DMS114 treated with DMSO at 0.1 percent for 48 hours (cell line): ENCODE data around the gene PTH2.
"Not testable (repeated sequence)": the region's sequence is repeated elsewhere in the genome, so short reads cannot be mapped to it uniquely, and the experiment has no call there.

Experiments used
- DNase-seq: peaks from one replicate; lab custom pipeline; 2025; ENCODE audit not compliant: unreplicated experiment; lab: John Stamatoyannopoulos, UW

The PTH2 gene

DNA sequence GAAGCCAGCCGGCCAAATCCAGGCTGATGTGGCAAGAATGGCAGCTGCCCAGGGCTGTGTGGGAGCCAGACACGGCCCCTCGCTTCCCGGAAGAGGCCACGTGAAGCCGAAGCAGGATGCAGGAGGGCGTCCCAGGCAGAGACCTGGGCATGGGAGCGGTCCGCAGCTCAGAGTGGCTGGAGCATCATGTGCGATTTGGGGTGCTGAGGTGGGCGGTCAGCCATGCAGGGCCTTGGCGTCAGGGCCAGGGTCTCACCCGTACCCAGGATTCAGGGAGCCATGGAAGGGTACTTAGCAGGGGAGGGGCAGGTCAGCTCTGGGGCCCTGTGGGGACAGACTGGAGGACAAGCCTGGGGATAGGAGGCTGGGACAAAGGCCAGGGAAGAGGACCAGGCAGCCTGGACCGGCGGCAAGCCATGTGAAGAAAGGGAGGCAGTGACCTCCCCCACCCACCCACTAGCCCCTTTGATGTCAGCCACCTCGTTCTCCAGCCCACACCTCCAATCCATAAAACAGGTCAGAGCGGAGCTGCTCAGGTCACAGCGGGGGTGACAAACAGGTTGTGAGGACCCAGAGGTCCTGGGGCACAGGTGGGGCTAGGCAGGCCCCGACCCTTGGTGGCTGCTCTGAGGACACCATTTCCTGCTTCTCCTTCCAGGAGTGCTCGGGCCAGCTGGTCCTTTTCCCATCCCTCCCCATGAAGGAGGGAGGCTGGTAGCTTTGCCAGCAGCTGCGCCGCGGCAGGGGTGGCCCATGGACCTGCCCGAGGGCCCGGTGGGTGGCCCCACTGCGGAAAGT is 32.9 kb downstream of the PTH2 start:
- no peak for DNase-seq

DNA sequence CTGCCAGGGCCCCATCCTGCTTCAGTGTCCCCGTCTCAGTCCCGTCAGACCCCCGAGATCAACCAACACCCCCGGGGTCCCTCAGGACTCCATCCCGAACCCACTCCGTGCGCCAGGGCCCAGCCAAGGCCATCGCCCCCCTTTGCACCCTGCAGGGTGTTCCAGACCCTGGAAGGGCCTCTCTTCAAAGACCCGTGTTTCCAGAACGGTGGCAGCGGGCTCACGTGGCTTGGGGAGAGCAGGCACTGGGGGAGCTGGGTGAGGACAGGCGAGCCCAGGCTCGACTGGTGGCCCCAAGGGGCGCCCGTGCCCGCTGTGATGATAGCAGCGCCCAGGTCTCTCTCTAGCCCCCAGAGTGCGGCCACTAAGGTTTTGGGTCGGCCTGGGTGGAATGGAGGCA is 33.8 kb downstream of the PTH2 start:
- no peak for DNase-seq

- peak; percentile 68 for DNase-seq
Measured at GRCh38 chr19:49387936-49388372, 35.3 kb downstream of the PTH2 start, which contains the start of gene KASH5. KASH5 (plus strand) TSS chr19:49388249; CDS start chr19:49390884, 2,635 bp downstream.

DNA sequence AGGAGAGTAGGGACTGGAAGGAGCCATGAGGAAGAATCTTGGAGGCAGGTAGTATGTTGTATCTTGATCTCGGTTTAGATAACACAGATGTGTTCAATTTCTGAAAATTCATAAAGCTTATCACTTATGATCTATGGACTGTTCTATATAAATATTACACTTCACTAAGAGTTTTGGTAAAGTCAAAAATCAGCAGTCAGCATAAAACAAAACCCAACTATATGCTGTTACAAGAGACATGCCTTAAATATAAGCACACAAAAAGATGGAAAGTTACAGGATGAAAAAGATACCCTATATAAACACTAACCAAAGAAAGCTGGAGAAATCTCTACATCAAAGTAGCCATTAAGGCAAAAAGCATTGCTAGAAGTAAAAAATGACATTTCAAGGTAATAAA is 39.6 kb downstream of the PTH2 start:
- no peak for DNase-seq

DNA sequence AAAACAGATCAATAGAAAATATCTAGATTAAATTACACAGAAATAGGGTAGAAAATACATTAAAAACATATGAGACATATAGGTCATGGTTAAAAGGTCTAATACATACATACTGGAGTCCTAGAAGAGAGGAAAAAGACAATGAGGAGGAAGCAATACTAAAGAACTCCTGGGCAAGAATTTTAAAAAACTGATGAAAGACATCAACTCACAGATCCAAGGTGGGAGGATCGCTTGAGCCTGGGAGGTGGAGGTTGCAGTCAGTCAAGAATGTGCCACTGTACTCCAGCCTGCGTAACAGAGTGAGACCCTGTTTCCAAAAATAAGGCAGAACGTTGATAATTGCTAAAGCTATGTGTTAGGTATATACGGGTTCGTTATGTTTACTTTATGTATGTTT is 40.6 kb downstream of the PTH2 start:
- DNase-seq = no peak

DNA sequence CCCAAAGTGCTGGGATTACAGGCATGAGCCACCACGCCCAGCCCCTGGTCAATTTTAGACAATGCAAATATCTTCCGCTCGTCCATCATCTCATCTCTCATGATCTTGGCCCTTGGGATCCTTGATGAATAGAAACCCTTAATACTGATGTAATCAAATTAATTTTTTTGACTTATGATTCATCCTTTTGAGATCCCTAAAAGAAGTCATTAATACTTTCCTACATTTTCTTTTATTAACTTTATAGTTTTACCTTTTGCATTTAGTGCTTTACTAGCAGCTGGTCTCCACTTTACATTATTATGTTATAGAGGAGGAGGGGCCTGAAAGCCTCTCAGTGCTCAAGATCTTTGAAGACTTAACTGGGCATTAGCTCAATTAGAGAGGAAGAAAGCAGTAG is 42.9 kb downstream of the PTH2 start:
- DNase-seq = no peak

GRCh38 chr19:49378512-49378911 is 44.7 kb downstream of the PTH2 start:
- DNase-seq = no peak

DNA sequence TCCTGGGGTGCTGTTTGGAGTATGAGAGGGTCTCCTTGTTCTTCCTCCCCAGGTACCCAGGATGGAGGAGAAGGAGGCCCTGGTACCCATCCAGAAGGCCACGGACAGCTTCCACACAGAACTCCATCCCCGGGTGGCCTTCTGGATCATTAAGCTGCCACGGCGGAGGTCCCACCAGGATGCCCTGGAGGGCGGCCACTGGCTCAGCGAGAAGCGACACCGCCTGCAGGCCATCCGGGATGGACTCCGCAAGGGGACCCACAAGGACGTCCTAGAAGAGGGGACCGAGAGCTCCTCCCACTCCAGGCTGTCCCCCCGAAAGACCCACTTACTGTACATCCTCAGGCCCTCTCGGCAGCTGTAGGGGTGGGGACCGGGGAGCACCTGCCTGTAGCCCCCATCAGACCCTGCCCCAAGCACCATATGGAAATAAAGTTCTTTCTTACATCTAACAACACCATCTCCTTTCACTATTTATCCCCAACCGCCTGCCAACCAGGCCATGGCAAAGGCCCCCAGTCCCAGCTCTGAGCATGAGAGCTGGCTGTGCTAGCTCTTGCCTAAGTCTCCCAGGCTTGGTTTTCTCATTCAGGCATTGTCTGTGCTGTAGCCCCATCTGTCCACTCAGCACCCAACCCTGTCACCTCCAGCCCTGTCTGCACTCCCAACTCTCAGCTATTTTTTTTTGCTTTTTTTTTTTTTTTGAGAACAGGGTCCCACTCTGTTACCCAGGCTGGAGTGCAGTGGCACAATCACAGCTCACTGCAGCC is 48.4 kb downstream of the PTH2 start:
- no peak for DNase-seq

GRCh38 chr19:49373174-49373573 is 50.1 kb downstream of the PTH2 start:
- DNase-seq = not testable (repeated sequence)
